GM18909 (cell line): Measurements from ENCODE around the gene ANGPTL8.

Source experiments
- ATAC-seq: cut with Tn5 transposase; IDR thresholded peaks from one replicate; pipeline ENCODE4 v1.9.1; 2021; ENCODE audit warnings: mild to moderate bottlenecking; ENCODE audit not compliant: unreplicated experiment, poor library complexity

ANGPTL8 gene, protein sequence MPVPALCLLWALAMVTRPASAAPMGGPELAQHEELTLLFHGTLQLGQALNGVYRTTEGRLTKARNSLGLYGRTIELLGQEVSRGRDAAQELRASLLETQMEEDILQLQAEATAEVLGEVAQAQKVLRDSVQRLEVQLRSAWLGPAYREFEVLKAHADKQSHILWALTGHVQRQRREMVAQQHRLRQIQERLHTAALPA

DNA sequence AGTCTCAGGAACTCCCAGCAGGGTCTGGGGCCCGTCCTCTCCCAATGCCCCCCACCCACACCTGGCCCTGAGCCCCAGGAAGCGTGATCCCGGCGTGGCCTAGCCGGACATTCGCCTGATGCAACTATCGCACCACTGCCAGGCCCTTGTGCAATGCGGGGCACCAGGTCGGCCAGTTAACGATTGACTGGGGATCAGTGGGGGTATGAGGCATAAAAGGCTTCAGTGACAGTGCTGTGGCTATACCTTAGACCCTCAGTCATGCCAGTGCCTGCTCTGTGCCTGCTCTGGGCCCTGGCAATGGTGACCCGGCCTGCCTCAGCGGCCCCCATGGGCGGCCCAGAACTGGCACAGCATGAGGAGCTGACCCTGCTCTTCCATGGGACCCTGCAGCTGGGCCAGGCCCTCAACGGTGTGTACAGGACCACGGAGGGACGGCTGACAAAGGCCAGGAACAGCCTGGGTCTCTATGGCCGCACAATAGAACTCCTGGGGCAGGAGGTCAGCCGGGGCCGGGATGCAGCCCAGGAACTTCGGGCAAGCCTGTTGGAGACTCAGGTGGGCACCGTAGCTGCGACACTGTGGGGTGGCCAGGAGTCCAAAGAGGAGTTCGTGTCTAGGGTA lies at the start of gene ANGPTL8:
Gene ANGPTL8 (plus strand): TSS at position 243 of the 624 bp plus-strand sequence. CDS start 19 bp downstream, at position 262.
- no peak for ATAC-seq

DNA sequence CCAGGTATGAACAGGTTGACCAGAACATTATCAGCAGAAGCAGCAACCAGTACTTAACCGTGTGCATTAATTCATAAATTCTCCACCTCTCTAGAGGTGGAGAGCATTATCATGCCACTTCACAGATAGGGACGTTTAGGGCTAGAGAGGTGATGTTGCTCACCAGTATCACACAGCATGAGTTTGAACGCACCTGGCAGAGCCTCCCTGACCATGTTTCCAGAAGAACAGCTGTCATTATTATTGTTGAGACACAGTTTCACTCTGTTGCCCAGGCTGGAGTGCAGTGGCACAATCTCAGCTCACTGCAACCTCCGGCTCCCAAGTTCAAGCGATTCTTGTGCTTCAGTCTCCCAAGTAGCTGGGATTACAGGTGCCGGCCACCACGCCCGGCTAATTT lies 48.9 kb upstream of the ANGPTL8 start:
- no peak for ATAC-seq

DNA sequence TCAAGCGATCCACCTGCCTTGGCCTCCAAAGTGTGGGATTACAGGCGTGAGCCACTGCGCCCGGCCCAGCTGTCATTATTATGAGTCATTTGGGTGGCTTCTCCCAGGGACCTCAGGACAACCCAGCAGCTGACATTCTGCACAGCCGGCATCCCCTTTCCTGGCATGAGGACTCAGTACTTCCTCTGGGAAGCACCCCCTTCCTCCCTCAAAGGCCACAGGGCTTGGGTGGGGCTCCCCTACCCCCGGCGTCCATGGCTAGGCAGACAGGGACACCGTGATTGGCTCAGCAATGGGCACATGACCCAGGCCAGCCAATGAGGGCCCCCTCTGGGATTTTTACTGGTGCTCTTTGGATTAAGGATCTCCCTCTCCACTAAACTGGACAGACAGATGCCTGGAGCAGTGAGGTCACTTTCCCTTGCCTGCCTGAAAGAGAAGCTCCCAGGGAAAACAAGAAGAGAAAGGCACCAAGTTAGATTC lies 48.1 kb upstream of the ANGPTL8 start:
- ATAC-seq: no peak

DNA sequence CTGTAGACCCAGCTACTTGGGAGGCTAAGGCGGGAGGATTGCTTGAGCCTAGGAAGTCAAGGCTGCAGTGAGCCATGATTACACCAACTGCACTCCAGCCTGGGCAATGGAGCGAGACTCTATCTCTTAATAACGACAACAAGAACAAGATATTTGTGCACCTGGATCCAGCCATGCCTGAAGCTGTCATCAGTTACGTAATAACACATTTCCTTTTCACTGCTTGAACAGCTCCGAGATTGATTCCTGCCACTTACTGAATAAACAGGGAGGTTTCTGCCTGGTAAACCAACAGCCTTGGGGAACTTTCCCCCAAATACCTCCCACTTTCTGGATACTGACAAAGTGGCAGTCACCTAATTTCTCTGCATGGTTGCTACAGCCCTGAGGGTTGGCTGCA lies 47.5 kb upstream of the ANGPTL8 start:
- no peak for ATAC-seq

DNA sequence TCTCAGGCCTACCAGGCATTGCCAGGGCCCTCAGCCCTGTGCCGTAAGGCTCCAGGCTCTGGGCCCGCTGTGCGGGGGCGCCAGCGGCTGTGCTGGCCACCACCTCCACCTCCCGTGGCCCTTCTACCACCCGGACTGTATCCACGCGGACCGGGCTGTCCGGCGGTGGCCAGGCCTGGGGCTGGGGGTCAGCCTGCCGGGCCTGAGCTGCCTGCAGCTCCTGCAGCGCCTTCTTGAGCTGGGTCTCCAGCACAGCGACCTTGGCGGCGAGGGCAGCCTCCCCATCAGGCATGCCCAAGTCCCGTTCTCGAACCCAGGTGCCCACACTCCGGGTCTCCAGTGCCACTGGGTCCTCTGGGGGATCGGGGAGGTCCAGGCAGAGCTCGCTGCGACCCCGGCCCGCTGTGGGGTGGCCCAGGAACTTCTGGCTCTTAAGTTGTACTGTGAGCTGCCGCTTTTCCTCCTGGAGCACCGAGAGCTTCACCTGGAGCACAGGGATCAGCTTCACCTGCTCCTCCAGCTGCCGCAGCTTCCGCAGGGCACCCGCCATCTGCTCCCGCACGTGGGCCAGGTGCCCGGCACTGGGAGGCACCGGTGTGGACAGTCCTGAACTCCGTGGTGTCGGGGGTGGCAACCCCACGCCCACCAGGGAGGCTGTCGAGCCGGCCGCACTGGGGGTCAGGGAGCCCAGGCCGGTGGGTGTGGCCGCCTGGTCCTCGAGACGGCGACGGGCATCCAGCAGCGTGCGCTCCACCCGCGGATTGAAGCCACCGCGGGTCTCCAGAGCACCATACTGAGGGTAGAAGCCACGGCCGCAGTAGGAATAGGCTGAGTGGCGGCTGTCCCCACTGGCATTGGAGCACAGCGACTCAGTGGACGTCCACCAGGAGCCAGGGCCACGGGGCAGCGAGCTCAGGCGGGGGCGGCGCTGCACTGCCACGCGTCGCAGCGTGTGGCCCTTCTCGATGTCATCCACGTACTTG lies 46.2 kb upstream of the ANGPTL8 start:
- ATAC-seq: no peak

DNA sequence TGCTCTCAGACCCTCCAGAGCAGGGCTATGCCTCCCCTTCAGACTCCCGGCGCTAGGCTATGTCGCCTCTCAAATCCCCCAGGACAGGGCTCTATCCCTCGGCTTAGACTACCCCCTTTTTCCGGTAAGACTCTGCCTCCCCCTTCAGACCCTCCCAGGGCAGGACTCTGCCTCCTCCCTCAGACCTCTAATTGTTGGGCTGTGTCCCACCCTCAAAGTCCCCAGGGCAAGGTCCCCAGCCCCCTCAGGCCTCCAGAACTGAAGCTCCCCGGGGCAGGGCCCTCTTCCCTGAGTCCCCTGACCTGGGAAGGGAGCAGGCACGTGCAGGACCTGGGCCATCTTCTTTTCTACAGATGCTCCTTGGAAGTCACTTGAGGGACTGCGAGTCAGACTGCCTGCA lies 45.2 kb upstream of the ANGPTL8 start:
- no peak for ATAC-seq

DNA sequence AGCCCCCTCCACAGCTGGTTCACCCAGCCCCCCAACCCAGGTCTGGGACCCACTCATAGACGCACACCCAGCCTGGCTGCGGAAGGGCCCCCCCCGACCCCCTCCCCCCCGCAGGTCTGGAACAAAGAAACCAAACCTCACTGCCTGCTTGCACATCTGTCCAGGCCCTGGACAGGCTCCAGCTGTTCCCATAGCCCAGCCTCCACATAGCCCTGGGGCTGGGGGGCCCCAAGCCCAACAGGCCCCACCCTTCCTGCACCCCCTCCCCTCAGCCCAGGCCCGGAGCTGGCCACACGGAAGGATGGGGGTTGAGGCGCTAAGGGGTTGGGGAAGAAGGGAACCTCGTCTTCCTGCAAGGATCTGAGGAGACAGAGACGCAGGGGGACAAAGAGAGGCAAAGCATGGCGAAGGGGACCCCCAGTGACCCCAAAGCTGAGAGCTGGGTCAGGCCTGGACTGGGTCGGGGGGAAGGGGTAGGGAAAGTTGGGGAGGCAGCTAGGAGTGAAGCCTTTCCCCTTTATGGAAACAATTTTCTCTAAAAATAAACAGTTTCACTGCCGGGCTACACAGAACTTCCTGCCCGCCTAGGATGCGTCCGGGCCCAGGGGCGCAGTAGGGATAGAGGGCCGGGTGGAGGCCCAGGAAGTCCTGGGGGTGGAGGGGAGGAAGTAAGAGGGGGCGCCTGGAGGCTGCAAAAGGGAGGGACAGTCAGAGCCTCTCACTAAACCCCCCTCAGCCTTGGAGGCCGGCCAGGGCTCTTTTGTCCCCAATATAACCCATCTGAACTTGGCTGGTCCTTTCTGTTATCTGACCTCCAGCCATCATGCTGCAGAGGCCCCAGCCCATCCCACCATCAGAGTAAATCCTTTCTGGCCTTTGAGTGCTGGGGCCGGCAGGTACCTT lies 44.5 kb upstream of the ANGPTL8 start:
- ATAC-seq: no peak

DNA sequence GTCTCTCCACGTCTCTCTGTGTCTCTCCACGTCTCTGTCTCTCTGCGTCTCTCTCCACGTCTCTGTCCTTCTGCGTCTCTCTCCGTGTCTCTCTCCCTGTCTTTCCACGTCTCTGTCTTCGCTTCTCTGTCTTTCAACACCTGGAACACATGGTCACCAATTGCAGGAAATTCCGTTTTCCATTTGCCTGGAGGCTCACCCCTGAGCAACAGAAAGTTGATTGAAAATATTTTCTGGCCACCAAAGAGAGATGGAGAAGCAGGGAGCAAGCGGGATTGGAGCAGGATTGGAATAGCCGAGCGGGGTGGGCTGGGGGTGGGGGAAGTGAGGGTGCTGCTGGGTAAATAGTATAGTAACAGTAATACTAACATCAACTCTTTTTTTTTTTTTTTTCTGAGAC lies 43.7 kb upstream of the ANGPTL8 start:
- ATAC-seq: no peak

DNA sequence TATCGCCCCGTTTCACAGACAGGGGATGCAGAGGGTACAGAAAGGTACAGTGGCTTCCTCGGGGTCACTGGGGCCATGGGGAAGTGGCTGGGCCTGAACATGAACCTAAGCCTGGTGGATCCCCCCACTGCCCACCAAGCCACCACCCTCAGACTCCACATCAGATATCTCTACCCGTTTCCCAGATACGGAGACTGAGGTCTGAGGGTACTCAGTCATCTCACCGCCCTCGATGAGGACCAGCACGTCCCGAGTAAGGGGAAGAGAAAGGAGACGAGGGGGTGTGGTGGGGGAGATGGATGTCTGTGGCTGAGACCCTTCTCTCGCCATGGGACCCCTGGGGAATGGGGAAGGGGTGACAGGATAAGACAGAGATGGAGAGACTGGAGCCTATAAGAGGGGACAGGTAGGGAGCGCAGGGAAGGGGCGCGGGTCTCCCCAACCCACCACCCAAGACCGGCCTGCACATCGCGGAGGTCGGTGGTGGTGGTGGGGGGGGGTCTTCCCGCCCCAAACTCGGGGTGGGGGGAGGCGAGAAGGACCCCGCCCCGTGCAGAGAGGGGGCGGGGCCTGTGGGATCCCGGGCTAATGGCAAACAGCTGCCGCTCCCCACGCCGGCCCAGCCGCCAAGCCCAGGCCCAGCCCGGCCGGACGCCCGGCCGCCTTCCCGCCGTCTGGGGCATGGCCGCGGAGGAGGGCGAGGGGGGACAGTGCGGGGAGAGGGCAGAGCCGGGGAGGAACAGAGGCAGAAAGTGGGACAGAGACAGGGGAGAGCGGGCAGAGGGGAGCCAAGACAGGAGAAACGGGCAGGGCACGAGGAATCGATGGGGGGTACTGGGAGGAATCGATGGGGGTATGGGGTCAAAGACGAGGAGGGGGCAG lies 42.8 kb upstream of the ANGPTL8 start:
- no peak for ATAC-seq

DNA sequence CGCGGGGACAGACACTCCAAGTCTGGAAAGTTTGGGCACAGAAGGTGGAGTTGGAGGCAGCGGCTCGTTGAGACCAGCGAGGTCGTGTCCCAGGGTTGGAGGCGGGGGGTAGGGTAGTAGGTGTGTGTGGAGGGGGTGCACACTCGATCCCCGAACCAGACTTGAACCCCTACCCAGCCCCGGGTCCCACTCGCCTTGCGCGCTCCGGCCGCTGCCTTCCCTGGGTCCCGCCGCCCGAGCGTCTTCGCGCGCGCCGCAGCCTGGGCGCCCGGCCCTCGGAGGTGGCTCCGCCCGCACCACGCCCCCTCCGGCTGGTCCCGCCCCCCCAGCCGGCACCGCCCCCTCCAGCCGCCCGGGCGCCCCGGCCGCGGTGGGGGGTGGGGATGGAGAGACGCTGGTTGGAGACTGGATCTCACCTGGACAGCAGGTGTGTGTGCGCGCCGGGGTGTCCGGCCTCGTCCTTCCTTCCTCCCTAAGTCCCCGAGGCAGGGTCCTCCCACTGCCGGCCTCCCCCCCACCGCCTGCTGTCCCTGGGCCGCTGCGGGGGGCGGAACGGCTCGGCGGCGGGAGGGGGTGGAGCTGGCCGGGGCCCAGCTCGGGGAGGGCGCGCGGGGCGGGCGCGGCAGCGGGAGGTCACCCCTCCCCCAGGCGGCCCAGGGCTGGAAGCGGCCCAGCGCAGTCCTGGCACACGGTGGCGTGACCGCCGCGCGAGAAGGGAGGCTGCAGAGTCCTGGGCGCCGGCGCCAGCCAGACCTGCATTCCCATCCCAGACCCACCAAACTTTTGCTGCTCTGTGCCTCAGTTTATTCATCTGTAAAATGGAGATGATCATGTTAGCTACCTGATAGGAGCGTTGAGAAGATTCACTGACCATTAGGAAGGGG lies 41.9 kb upstream of the ANGPTL8 start, which contains the start of gene KANK2:
Gene KANK2 (minus strand): TSS at position 255 of the 884 bp plus-strand sequence. CDS start 3,034 bp downstream, outside the sequence.
- peak; percentile 73 for ATAC-seq

DNA sequence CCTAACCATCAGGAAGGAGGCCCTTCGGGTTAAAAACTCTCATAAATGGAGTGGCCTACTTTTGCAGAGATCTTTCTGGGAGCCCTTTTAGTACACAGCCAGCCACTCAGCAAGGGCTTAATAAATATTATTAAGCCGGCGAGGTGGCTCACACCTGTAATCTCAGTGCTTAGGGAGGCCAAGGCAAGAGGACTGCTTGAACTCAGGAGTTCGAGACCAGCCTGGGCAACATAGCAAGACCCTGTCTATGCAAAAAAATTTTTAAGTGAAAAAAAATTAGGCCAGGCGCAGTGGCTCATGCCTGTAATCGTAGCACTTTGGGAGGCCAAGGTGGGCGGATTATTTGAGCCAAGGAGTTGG lies 41.3 kb upstream of the ANGPTL8 start:
- ATAC-seq: no peak

DNA sequence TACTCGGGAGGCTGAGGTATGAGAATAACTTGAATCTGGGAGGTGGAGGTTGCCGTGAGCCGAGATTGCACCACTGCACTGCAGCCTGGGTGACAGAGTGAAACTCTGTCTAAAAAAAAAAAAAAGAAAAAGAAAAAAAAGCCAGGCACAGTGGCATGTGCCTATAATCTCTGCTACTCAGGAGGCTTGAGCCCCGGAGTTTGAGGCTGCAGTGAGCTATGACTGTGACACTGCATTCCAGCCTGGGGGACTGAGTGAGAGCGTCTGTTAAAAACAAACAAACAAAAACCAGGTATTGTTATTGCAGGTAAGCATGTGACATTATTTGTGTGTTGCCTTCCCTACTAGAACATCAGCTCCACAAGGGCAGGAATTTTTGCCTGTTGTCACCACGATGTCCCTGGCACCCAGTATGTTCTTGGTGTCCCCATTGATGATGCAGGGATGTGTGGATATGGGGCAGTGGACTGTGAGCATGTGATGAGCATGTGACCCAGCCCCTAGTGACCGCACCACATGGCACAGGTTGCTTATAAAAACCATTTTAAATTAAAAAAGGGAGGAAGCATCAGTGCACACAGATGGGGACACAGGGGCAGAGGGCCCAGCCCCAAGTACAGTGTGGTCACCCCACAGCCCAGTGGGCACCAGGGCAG lies 40.5 kb upstream of the ANGPTL8 start:
- ATAC-seq: no peak

DNA sequence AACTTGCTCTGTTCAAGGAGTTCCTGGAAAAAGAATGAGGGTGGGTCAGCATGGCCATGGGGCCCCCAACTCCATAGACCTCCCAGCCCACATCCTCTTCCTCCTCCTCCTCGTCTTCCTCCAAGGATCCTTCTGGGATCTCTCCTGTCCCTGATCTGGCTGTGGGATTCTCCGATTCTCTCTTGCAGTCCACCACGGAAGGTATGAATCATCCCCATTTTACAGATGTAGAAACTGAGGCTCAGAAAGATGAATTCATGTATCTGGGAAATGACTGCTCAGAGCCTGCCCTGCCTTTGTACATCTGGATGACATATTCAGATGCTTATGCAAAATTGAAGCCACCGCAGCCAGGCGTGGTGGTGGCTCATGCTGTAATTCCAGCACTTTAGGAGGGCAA lies 39.9 kb upstream of the ANGPTL8 start:
- no peak for ATAC-seq

DNA sequence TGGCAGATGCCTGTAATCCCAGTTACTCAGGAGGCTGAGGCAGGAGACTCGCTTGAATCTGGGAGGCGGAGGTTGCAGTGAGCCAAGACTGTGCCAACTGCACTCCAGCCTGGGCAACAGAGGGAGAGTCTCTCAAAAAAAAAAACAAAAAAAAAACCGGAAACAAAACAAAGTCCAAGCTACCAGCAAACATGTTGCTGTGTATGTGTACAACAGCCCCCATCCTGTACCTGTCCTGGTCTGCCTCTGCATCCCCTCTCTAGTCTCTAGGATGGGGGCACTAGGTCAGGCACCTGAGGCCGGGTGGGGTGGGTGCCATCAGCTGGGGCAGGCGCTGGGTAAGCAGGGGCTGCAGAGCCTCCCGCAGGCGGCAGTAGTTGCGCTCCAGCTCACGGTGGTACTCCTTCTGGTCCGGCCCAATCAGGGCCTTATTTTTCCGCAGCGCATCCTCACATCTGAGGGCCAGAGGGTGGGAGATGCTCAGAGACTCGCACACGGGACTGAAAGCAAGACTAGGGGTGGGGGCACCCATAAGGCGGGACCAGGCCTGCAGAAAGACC lies 39.3 kb upstream of the ANGPTL8 start:
- no peak for ATAC-seq

DNA sequence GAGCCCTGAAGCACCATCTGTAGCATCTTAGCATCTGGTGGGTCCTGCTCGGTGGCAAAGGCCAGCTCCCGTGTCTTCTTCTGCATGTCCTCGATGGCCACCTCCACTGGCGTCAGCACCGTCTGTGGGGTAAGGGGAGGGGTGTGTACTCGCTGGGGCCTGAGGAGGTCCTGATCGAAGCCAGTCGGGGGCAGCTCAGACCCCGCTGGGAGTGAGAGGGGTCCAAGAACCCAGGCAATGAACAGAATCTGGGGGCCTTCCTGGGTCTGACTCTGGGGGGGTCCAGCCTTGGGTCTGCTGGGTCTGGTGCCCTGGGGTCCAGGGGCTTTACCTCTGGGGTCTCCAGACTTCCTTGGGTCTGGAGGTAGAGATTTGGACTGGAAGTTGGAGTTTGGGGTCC lies 38.5 kb upstream of the ANGPTL8 start:
- ATAC-seq: no peak

DNA sequence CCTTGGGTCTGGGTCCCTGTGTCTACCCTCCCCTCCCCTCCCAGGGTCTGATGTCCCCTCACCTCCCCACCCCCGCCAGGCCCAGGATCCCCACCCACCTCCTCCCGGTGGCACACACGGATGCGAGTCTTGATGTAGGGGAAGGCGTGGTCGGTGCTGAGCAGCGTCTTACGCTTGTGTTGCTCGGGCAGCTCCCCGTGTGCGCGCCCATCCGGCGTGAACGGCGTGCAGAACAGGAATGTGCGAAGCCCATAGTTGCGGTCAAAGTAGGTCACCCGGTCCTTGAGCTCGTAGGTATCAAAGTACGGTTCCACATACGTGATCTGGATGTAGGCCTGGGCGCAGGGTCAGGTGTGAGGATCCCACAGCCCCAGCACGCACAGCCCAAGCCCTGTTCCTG lies 37.6 kb upstream of the ANGPTL8 start:
- ATAC-seq: no peak

DNA sequence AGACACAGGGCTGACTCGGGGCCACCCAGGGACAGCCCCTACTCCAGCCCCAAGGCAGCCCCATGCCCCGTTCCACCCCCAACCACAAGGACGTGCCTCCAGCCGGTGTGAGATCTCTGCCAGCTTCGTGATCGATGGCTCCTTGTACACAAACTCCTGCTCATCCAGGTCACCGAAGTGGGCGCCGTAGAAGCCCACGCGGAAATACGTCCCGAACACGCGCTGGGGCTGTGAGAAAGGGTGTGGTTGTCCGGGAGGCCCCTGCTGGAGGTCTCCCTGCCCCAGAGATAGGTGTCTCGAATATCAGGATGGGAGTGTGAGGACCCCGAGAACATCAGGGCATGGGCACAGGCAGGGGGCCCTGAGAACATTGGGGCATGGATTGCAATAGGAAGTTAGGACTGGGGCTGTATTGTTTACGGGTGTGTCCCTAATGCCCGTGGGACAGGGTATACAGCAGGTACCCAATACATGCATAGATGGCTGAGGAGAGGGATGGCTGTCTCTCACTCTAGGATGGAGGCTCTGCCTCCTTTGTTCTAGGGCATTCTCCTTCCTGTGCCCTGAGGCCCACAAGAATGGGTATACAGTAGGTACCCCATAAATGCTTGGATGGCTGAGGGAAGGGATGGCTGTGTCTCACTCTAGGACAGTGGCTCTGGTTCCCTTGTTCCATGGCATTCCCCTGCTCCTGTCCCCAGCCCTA lies 36.8 kb upstream of the ANGPTL8 start:
- no peak for ATAC-seq
